Endodermal cell (in vitro differentiated cells): ENCODE data around the gene FBXW11. TPM values are rescaled to one million over a fixed set of nuclear protein-coding genes. Genes with fewer than 3 reads are reported as not detected.
A peak's percentile ranks its signal among the peaks of the same experiment; 100 is the strongest.

ENCODE experiments used
- DNase-seq: peaks from one replicate; pipeline ENCODE4 v3.0.0-alpha.2; 2017
- H3K27ac ChIP-seq: 2 replicates; pipeline ENCODE4 v1.5.1; 2013; ENCODE audit warnings: mild to moderate bottlenecking, low read depth, low read length, moderate library complexity
- H3K27me3 ChIP-seq: 2 replicates; pipeline ENCODE4 v1.6.1; 2013; ENCODE audit warnings: mild to moderate bottlenecking, low read length, moderate library complexity; ENCODE audit not compliant: insufficient read depth, control insufficient read depth, poor library complexity, severe bottlenecking
- H3K36me3 ChIP-seq: 2 replicates; pipeline ENCODE4 v1.7.0; 2013; ENCODE audit warnings: mild to moderate bottlenecking, low read length, moderate library complexity; ENCODE audit not compliant: control insufficient read depth, insufficient read depth
- H3K4me1 ChIP-seq: one replicate; pipeline ENCODE4 v1.7.0; 2013; ENCODE audit warnings: low read length; ENCODE audit not compliant: control insufficient read depth, insufficient read depth
- H3K4me3 ChIP-seq: 2 replicates; pipeline ENCODE4 v1.5.1; 2013; ENCODE audit warnings: mild to moderate bottlenecking, low read length, moderate library complexity
- H3K9ac ChIP-seq: 2 replicates; pipeline ENCODE4 v1.6.1; 2013; ENCODE audit warnings: mild to moderate bottlenecking, low read length, moderate library complexity; ENCODE audit not compliant: poor library complexity, severe bottlenecking; ENCODE audit errors: extremely low read depth
- H3K9me3 ChIP-seq: 2 replicates; pipeline ENCODE4 v1.6.1; 2013; ENCODE audit warnings: mild to moderate bottlenecking, low read length, moderate library complexity; ENCODE audit not compliant: control insufficient read depth
- H3K27ac Mint-ChIP-seq: 2 replicates; pipeline ENCODE4 v1.8.0; 2020; ENCODE audit warnings: mixed read lengths
- H3K27me3 Mint-ChIP-seq: 2 replicates; pipeline ENCODE4 v1.8.0; 2021; ENCODE audit warnings: mild to moderate bottlenecking, mixed read lengths; ENCODE audit not compliant: insufficient read depth
- H3K36me3 Mint-ChIP-seq: 2 replicates; pipeline ENCODE4 v1.8.0; 2020; ENCODE audit warnings: low read depth, mixed read lengths
- H3K4me1 Mint-ChIP-seq: 2 replicates; pipeline ENCODE4 v1.8.0; 2020; ENCODE audit warnings: mixed read lengths
- H3K4me3 Mint-ChIP-seq: 2 replicates; pipeline ENCODE4 v1.8.0; 2020; ENCODE audit warnings: mild to moderate bottlenecking, moderate library complexity, mixed read lengths
- H3K9me3 Mint-ChIP-seq: 2 replicates; pipeline ENCODE4 v1.8.0; 2020; ENCODE audit warnings: mild to moderate bottlenecking, mixed read lengths
- CTCF ChIP-seq: fragments of 200-600 bp; sonication (generic); conservative IDR thresholded peaks from 2 replicates; pipeline ENCODE4 v1.5.0; 2021; ENCODE audit warnings: antibody characterized with exemption, mild to moderate bottlenecking
- WGBS, 2 experiments: methylation state at CpG; one replicate each; pipeline versions ENCODE4 v1.1.5 to v1.1.7; 2013; ENCODE audit warnings: missing lambda C conversion rate in 2 of 2, mixed read lengths in 1 of 2; ENCODE audit not compliant: insufficient coverage in 1 of 2, insufficient read length in 1 of 2; 5-methylcytosine and 5-hydroxymethylcytosine counted together
- total RNA-seq, 2 donors: library from RNA; stranded (reverse); fragmentation: NEBNext Ultra II Directional in 1 of 2; extraction: Animal tissue kit (Norgen Biotek cat#: 25700) in 1 of 2; gene quantifications; 2 replicates in 1 of 2; 3 replicates in 1 of 2; pipeline ENCODE4 v1.2.1, GENCODE V29; 2021

Gene FBXW11
- total RNA-seq, 2 donors from 2014 or later, result 42.2 to 49.4 TPM

GRCh38 chr5:172044631-172045314 is 38.3 kb upstream of the FBXW11 start:
- peak; percentile 35 for TF ChIP-seq CTCF
- Mint-ChIP-seq H3K4me3 (no peak overlapping the region), H3K27me3 (no peaks in the 10 kb centered on the region), H3K27ac (no peak overlapping the region), H3K36me3 (no peaks in the 10 kb centered on the region), H3K4me1 (peaks cover 5% of the 10 kb centered on the region), H3K9me3 (no peaks in the 10 kb centered on the region)
- DNase-seq, result peak; percentile 70
- 86 to 97% methylated on average over 6 to 14 of the region's 14 CpGs for WGBS, 2 experiments
- H3K27ac ChIP-seq, result no peak overlapping the region
- H3K27me3 ChIP-seq, result no peaks in the 10 kb centered on the region
- no peaks in the 10 kb centered on the region for H3K9me3 ChIP-seq
- H3K9ac ChIP-seq, result no peak overlapping the region
- no peaks in the 10 kb centered on the region for H3K36me3 ChIP-seq
- no peaks in the 10 kb centered on the region for H3K4me1 ChIP-seq
- H3K4me3 ChIP-seq, result no peak overlapping the region

DNA sequence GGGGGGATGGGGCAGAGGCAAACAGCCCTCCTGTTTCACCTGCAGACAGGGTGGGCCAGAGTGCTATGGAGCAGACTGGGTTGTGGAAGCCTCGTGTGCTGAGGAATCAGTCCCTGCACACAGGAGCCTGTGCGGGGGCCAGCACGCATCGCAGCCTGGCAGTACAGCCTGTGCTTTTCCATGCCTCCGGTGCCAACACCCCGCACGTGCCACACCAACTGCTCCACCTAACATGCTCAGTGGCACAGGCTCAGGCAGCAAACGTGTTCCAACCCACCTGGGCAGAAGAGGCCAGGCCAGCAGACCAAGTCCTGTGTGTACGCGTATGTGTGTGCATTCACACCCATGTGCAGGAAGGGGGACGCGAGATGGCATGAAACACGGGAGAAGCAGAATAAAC is 37.4 kb upstream of the FBXW11 start:
- 88 to 94% methylated on average over 4 to 13 of the region's 13 CpGs for WGBS, 2 experiments
- Histone ChIP-seq H3K36me3 (no peaks in the 10 kb centered on the region), H3K27ac (no peak overlapping the region), H3K27me3 (no peaks in the 10 kb centered on the region), H3K9me3 (no peaks in the 10 kb centered on the region), H3K4me1 (no peaks in the 10 kb centered on the region), H3K4me3 (no peak overlapping the region), H3K9ac (no peak overlapping the region)
- peaks cover 1% of the 10 kb centered on the region for H3K4me1 Mint-ChIP-seq
- H3K27me3 Mint-ChIP-seq, result no peaks in the 10 kb centered on the region
- DNase-seq, result no peak
- H3K9me3 Mint-ChIP-seq, result no peaks in the 10 kb centered on the region
- TF ChIP-seq CTCF, result no peak
- H3K27ac Mint-ChIP-seq, result no peak overlapping the region
- no peaks in the 10 kb centered on the region for H3K36me3 Mint-ChIP-seq
- no peak overlapping the region for H3K4me3 Mint-ChIP-seq

GRCh38 chr5:172042183-172042582 is 35.7 kb upstream of the FBXW11 start:
- H3K27me3 Mint-ChIP-seq, result no peaks in the 10 kb centered on the region
- no peak for DNase-seq
- no peaks in the 10 kb centered on the region for H3K36me3 ChIP-seq
- H3K4me1 Mint-ChIP-seq, result peaks cover 1% of the 10 kb centered on the region
- no peak overlapping the region for H3K4me3 ChIP-seq
- no peak overlapping the region for H3K27ac Mint-ChIP-seq
- 93 to 100% methylated on average over 11 to 13 of the region's 13 CpGs for WGBS, 2 experiments
- TF ChIP-seq CTCF, result no peak
- no peak overlapping the region for H3K27ac ChIP-seq
- no peaks in the 10 kb centered on the region for H3K27me3 ChIP-seq
- H3K36me3 Mint-ChIP-seq, result peaks cover 2% of the 10 kb centered on the region
- no peaks in the 10 kb centered on the region for H3K4me1 ChIP-seq
- H3K9me3 ChIP-seq, result no peaks in the 10 kb centered on the region
- no peak overlapping the region for H3K9ac ChIP-seq
- H3K9me3 Mint-ChIP-seq, result peaks cover 10% of the 10 kb centered on the region
- H3K4me3 Mint-ChIP-seq, result no peak overlapping the region
